Upper lobe of left lung (tissue), 6 donors: Measurements from ENCODE around the gene IFI27L2. TPM values are rescaled to one million over a fixed set of nuclear protein-coding genes. Genes with fewer than 3 reads are reported as not detected.

ENCODE experiments used
- ATAC-seq, 2 donors: fragments of 200-7000 bp; cut with Tn5 transposase; one replicate each; pipeline ENCODE4 v1.9.1; 2022; ENCODE audit warnings: mild to moderate bottlenecking in 2 of 2, moderate library complexity in 2 of 2; ENCODE audit not compliant: low FRiP score in 2 of 2
- DNase-seq, 2 donors: peaks; one replicate each; pipeline ENCODE4 v3.0.0-alpha.2; 2019 to 2020
- H3K27ac ChIP-seq, 4 donors: fragments of 200-600 bp; sonication (generic); one replicate each; pipeline ENCODE4 v1.5.1; 2016 to 2019
- H3K27me3 ChIP-seq, 4 donors: fragments of 200-600 bp; sonication (generic); one replicate each; pipeline ENCODE4 v1.5.1; 2017 to 2019
- H3K36me3 ChIP-seq, 4 donors: fragments of 200-600 bp; sonication (generic); one replicate each; pipeline ENCODE4 v1.5.1; 2016 to 2019
- H3K4me1 ChIP-seq, 4 donors: fragments of 200-600 bp; sonication (generic); one replicate each; pipeline ENCODE4 v1.5.1; 2018 to 2019
- H3K4me3 ChIP-seq, 4 donors: fragments of 200-600 bp; sonication (generic); one replicate each; pipeline ENCODE4 v1.5.1; 2017 to 2019; ENCODE audit warnings: mild to moderate bottlenecking in 2 of 4, moderate library complexity in 1 of 4
- H3K9me3 ChIP-seq, 4 donors: fragments of 200-600 bp; sonication (generic); one replicate each; pipeline ENCODE4 v1.5.1; 2018 to 2019
- CTCF ChIP-seq, 6 experiments: fragments of 450-650 bp in 4 of 6; fragments of 200-600 bp in 2 of 6; sonication (generic) in 2 of 6; IDR thresholded peaks; one replicate each; pipeline ENCODE4 v1.5.1; 2016 to 2019; ENCODE audit warnings: antibody characterized with exemption in 6 of 6
- EP300 ChIP-seq, 4 donors: sonication (generic); formaldehyde crosslinking; IDR thresholded peaks; one replicate each; pipeline ENCODE4 v1.5.1; 2017; ENCODE audit warnings: antibody characterized with exemption in 4 of 4, control low read depth in 2 of 4
- POLR2A ChIP-seq, 4 donors: fragments of 450-650 bp; IDR thresholded peaks; one replicate each; pipeline ENCODE4 v1.5.1; 2016 to 2017; ENCODE audit warnings: antibody characterized with exemption in 4 of 4, mild to moderate bottlenecking in 2 of 4
- POLR2AphosphoS5 ChIP-seq, 2 donors: sonication (generic); formaldehyde crosslinking; IDR thresholded peaks; one replicate each; pipeline ENCODE4 v1.5.1; 2017; ENCODE audit warnings: antibody characterized with exemption in 2 of 2
- WGBS, 2 donors: methylation state at CpG; one replicate each; pipeline ENCODE4 v1.1.5; 2017 to 2018; 5-methylcytosine and 5-hydroxymethylcytosine counted together
- total RNA-seq, 6 donors: library from RNA; depleted of rRNA in 4 of 6; stranded (reverse); fragments of >200 nt in 4 of 6; gene quantifications; one replicate each; pipeline versions ENCODE4 v1.1.0 to v1.2.1, GENCODE V29; 2016 to 2021
- donor health status: DM: no; HTN: no; CAD: no; lungs with moderate emphysema.
- donor health status: DM: no; HTN: yes; CAD: no; lungs with severe emphysema.

The IFI27L2 gene
- total RNA-seq, 6 donors from 2014 or later, result 45.2 to 118 (median 70.8) TPM

GRCh38 chr14:94125659-94126418, 3.6 kb downstream of the IFI27L2 start:
- no peak overlapping the region for H3K4me3 ChIP-seq
- WGBS, 2 donors, result 87 to 88% methylated on average over 6 of the region's 6 CpGs
- no peak overlapping the region for H3K27ac ChIP-seq
- H3K4me1 ChIP-seq, result peaks cover 7 to 20% (median 15%) of the 10 kb centered on the region in 4 donors
- ATAC-seq, result no peak
- H3K36me3 ChIP-seq, result no peaks in the 10 kb centered on the region
- no peaks in the 10 kb centered on the region for H3K9me3 ChIP-seq
- no peak for DNase-seq
- TF ChIP-seq CTCF (IDR thresholded peaks at IDR 0.05), result no peak
- H3K27me3 ChIP-seq, result no peaks in the 10 kb centered on the region

- peaks cover 1 to 13% (median 9%) of the 10 kb centered on the region in 4 donors for H3K4me1 ChIP-seq
- no peak for ATAC-seq
- no peak for DNase-seq
- no peaks in the 10 kb centered on the region for H3K27me3 ChIP-seq
- H3K36me3 ChIP-seq, result no peaks in the 10 kb centered on the region
- WGBS, 2 donors, result 84 to 94% methylated on average over 8 to 9 of the region's 9 CpGs
- no peak overlapping the region for H3K27ac ChIP-seq
- no peak for TF ChIP-seq POLR2AphosphoS5 (IDR thresholded peaks at IDR 0.05)
- TF ChIP-seq EP300 (IDR thresholded peaks at IDR 0.05), result no peak
- TF ChIP-seq CTCF (IDR thresholded peaks at IDR 0.05), result no peak
- no peak for TF ChIP-seq POLR2A (IDR thresholded peaks at IDR 0.05)
- H3K9me3 ChIP-seq, result peaks cover 0 to 2% (median 0%) of the 10 kb centered on the region in 4 donors
- H3K4me3 ChIP-seq, result no peak overlapping the region
These were observed 4.6 kb downstream of the IFI27L2 start for GRCh38 chr14:94124582-94125377.

GRCh38 chr14:94123868-94124267, 5.5 kb downstream of the IFI27L2 start:
- Histone ChIP-seq H3K4me1 (peaks cover 0 to 7% (median 5%) of the 10 kb centered on the region in 4 donors), H3K27me3 (no peaks in the 10 kb centered on the region), H3K27ac (no peak overlapping the region), H3K36me3 (no peaks in the 10 kb centered on the region), H3K4me3 (no peak overlapping the region), H3K9me3 (peaks cover 0 to 6% (median 4%) of the 10 kb centered on the region in 4 donors)
- TF ChIP-seq POLR2A (IDR thresholded peaks at IDR 0.05) (no peak), POLR2AphosphoS5 (IDR thresholded peaks at IDR 0.05) (no peak), CTCF (IDR thresholded peaks at IDR 0.05) (no peak), EP300 (IDR thresholded peaks at IDR 0.05) (no peak)
- ATAC-seq (no peak), DNase-seq (no peak)
- 79 to 100% methylated on average over 1 of the region's 1 CpG for whole genome bisulfite sequencing, 2 donors

GRCh38 chr14:94123296-94123695, 6.1 kb downstream of the IFI27L2 start:
- no peaks in the 10 kb centered on the region for H3K27me3 ChIP-seq
- H3K4me3 ChIP-seq, result no peak overlapping the region
- H3K36me3 ChIP-seq, result no peaks in the 10 kb centered on the region
- H3K9me3 ChIP-seq, result peaks cover 0 to 6% (median 4%) of the 10 kb centered on the region in 4 donors
- ATAC-seq (no peak), DNase-seq (peak in 1 of 2 donors; percentile 23)
- WGBS, 2 donors, result 93 to 94% methylated on average over 9 of the region's 9 CpGs
- H3K27ac ChIP-seq, result no peak overlapping the region
- TF ChIP-seq POLR2AphosphoS5 (IDR thresholded peaks at IDR 0.05) (no peak), EP300 (IDR thresholded peaks at IDR 0.05) (no peak), CTCF (IDR thresholded peaks at IDR 0.05) (no peak), POLR2A (IDR thresholded peaks at IDR 0.05) (no peak)
- peaks cover 0 to 6% (median under 1%) of the 10 kb centered on the region in 4 donors for H3K4me1 ChIP-seq
